ENCODE results near the gene AIFM3. TPM values are rescaled to one million over a fixed set of nuclear protein-coding genes. Genes with fewer than 3 reads are reported as not detected.

Gene AIFM3
- total RNA-seq, 1 experiment from 2014 or later, result 9.7 TPM

DNA sequence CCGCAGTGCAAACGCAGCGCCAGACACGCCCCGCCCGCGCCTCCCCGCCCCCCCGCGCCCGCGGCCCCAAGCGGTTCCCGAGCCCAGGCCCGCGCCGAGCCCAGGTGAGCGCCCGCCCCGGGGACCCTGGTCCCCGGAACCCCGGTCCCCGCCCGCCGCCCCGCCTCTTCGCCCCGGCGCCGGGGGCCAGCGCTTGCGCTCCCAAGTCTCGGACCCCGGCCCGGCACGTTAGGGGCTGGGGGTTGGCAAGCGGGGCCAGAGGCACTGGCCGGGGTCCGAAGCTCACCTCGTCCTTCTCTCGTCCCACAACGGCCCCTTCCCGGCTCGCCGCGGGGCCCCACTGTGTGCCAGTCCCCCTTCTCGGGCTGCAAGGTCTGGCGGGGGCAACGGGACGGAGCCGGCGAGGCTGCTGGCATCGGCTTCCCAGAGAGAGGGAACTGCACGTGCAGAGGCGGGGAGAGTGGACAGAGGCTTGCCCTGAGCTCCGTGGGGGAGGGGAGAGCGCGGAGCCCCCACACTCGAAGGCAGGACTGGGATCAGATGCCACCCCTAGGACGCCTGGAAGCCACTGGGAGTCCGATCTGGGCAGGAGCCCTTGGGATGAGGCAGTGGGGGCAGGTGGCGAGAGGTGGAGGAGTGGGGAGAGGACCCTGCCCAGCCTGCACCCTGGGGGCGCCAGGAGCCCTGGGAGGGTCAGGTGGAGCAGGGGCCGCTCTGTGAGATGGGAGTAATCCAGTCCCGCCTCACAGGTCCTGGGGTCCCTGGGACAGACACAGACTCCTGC is 1.8 kb upstream of the AIFM3 start:
- TF ChIP-seq JUND (IDR thresholded peaks at IDR 0.05) (no peak), TCF7L2 (IDR thresholded peaks at IDR 0.05; ENCODE audit: borderline replicate concordance, extremely low read depth, insufficient read depth, insufficient read length) (no peak), CBX3 (IDR thresholded peaks at IDR 0.05; ENCODE audit: low read depth) (no peak), ATF3 (IDR thresholded peaks at IDR 0.05) (no peak)
- ChIA-PET CTCF (no interaction called here), POLR2A (no interaction called here), RAD21 (ENCODE audit: low non-redundant PET in 1 of 2, low total read pairs in 2 of 2, uncharacterized antibody in 2 of 2, unreplicated experiment in 2 of 2) (no interaction called here)
- H3K4me3 ChIP-seq (replicated peaks in 1 of 2; ENCODE audit: low read depth in 1 of 2, low read length in 2 of 2), result no peak overlapping the region
- H3K9me2 ChIP-seq (ENCODE audit: insufficient read depth), result no peaks in the 10 kb centered on the region
- DNase-seq (ENCODE audit: low read depth, low spot score) (no peak), ATAC-seq (no peak)
- H3K27ac ChIP-seq (ENCODE audit: low read depth, low read length), result no peak overlapping the region
- no peaks in the 10 kb centered on the region for H3K79me2 ChIP-seq (ENCODE audit: insufficient read depth, low read length)
- H3K36me3 ChIP-seq (ENCODE audit: control insufficient read depth in 1 of 2, insufficient read depth in 2 of 2, low read length in 2 of 2), result no peaks in the 10 kb centered on the region
- H4K20me1 ChIP-seq (ENCODE audit: insufficient read depth), result no peaks in the 10 kb centered on the region
- intact Hi-C loops (cut with micrococcal nuclease), result no loop called here
- peaks cover 0 to 4% of the 10 kb centered on the region in 2 experiments; a peak in 1 of 4 replicates for H3K4me1 ChIP-seq (ENCODE audit: control insufficient read depth in 1 of 2, insufficient read depth in 2 of 2, low read length in 2 of 2)
- H2AFZ ChIP-seq (ENCODE audit: low read depth, low read length, poor library complexity, severe bottlenecking), result no peak overlapping the region
- H3K4me2 ChIP-seq (ENCODE audit: low read length), result no peak overlapping the region
- BruUV-seq (replicated peaks), result no TSS peak
- no peak overlapping the region for H3K9ac ChIP-seq (ENCODE audit: low read length)
- no peaks in the 10 kb centered on the region for H3K9me3 ChIP-seq (ENCODE audit: control insufficient read depth in 1 of 2, insufficient read depth in 1 of 2, low read depth in 1 of 2, low read length in 2 of 2)
- no peaks in the 10 kb centered on the region for H3K27me3 ChIP-seq (ENCODE audit: insufficient read depth, low read length)

DNA sequence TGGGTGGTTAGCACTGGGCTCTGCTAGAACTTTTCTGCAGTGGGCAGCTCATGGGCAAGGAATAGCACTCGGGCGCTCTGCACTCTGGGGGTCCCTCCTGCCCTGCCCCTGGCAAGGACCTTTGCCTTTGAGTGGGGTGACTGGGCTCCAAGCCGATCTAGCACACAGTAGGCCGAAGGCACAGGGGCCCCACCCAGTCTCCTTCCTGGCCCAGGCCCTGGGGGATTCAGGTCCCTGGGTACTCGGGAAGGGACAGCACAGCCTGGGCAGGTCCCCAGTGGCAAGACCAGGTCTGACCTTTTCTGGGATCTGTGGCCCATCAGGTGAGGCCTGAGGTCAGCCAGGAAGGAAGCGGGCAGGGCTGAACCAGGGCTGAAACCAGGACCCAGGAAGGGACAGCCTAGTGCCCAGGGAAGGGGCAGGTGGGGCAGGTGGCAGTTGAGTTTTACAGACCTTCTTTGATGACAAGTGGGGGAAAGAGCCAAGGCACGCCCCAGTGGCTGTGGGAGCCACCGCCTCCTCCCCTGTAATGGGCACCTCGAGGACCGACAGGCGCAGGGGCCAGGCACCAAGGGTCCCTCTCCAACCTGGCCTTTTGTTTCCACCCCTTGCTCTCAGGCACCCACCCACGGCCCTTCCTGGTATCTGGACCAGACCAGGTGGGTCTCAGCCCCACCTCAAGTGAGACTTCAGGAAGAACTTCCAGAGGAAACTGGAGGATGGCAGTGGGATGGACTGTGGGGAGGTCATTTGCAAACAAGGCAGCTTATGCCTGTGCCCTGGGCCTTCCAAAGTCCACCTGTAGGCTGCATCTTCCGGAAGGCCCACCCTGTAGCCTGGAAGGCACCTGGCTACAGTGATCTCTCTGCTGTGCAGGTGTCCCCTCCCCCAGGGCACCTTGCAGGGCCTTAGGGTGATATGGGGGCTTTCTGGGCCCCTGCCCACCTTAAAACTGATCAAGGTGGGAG is 883 bp upstream of the AIFM3 start:
- ChIA-PET POLR2A (no interaction called here), CTCF (no interaction called here), RAD21 (ENCODE audit: low non-redundant PET in 1 of 2, low total read pairs in 2 of 2, uncharacterized antibody in 2 of 2, unreplicated experiment in 2 of 2) (no interaction called here)
- no peaks in the 10 kb centered on the region for H3K27me3 ChIP-seq (ENCODE audit: insufficient read depth, low read length)
- H3K36me3 ChIP-seq (ENCODE audit: control insufficient read depth in 1 of 2, insufficient read depth in 2 of 2, low read length in 2 of 2), result no peaks in the 10 kb centered on the region
- H4K20me1 ChIP-seq (ENCODE audit: insufficient read depth), result no peaks in the 10 kb centered on the region
- peaks cover 0 to 4% of the 10 kb centered on the region in 2 experiments; a peak in 1 of 4 replicates for H3K4me1 ChIP-seq (ENCODE audit: control insufficient read depth in 1 of 2, insufficient read depth in 2 of 2, low read length in 2 of 2)
- DNase-seq (ENCODE audit: low read depth, low spot score) (no peak), ATAC-seq (no peak)
- H3K79me2 ChIP-seq (ENCODE audit: insufficient read depth, low read length), result no peaks in the 10 kb centered on the region
- H3K4me3 ChIP-seq (replicated peaks in 1 of 2; ENCODE audit: low read depth in 1 of 2, low read length in 2 of 2), result no peak overlapping the region
- H2AFZ ChIP-seq (ENCODE audit: low read depth, low read length, poor library complexity, severe bottlenecking), result no peak overlapping the region
- BruUV-seq (replicated peaks), result no TSS peak
- no peak overlapping the region for H3K4me2 ChIP-seq (ENCODE audit: low read length)
- H3K27ac ChIP-seq (ENCODE audit: low read depth, low read length), result no peak overlapping the region
- H3K9ac ChIP-seq (ENCODE audit: low read length), result no peak overlapping the region
- H3K9me3 ChIP-seq (ENCODE audit: control insufficient read depth in 1 of 2, insufficient read depth in 1 of 2, low read depth in 1 of 2, low read length in 2 of 2), result no peaks in the 10 kb centered on the region
- H3K9me2 ChIP-seq (ENCODE audit: insufficient read depth), result no peaks in the 10 kb centered on the region
- intact Hi-C loops (cut with micrococcal nuclease), result no loop called here
- TF ChIP-seq FOSL1 (IDR thresholded peaks at IDR 0.05; ENCODE audit: low read depth) (no peak), TCF7L2 (IDR thresholded peaks at IDR 0.05; ENCODE audit: borderline replicate concordance, extremely low read depth, insufficient read depth, insufficient read length) (no peak), SP1 (IDR thresholded peaks at IDR 0.05; ENCODE audit: low read depth) (no peak), SIN3A (IDR thresholded peaks at IDR 0.05; ENCODE audit: low read depth) (no peak), ZFX (IDR thresholded peaks at IDR 0.05) (no peak), POLR2A (IDR thresholded peaks at IDR 0.05; ENCODE audit: borderline replicate concordance, extremely low read depth, insufficient read depth, insufficient read length) (no peak), EZH2 (IDR thresholded peaks at IDR 0.05) (no peak), CBX3 (IDR thresholded peaks at IDR 0.05; ENCODE audit: low read depth) (no peak), EZH2phosphoT487 (IDR thresholded peaks at IDR 0.05; ENCODE audit: borderline replicate concordance) (no peak), CEBPB (IDR thresholded peaks at IDR 0.05; ENCODE audit: low read depth) (no peak), EGR1 (IDR thresholded peaks at IDR 0.05; ENCODE audit: low read depth) (no peak), ZBTB33 (IDR thresholded peaks at IDR 0.05; ENCODE audit: extremely low read depth, insufficient replicate concordance, low read length) (no peak)
- TF ChIP-seq, protein P1, sequence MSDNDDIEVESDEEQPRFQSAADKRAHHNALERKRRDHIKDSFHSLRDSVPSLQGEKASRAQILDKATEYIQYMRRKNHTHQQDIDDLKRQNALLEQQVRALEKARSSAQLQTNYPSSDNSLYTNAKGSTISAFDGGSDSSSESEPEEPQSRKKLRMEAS (IDR thresholded peaks at IDR 0.05), result no peak
